Endothelial cell of umbilical vein (primary cell): ENCODE measurements around the gene TAF11L5.
"Not testable (repeated sequence)": the region's sequence is repeated elsewhere in the genome, so short reads cannot be mapped to it uniquely, and the experiment has no call there.

ENCODE experiments used
- CTCF ChIP-seq, 2 donors: IDR thresholded peaks; 1 replicate in 1 of 2; 2 replicates in 1 of 2; pipeline ENCODE4 v1.5.1; 2011; ENCODE audit warnings: low read length in 2 of 2, mild to moderate bottlenecking in 2 of 2, moderate library complexity in 2 of 2, control low read depth in 1 of 2, inconsistent platforms in 1 of 2, low read depth in 1 of 2; ENCODE audit not compliant: insufficient read depth in 1 of 2; ENCODE audit errors: extremely low read depth in 1 of 2
- MAX ChIP-seq: IDR thresholded peaks from 2 replicates; pipeline ENCODE4 v1.6.1; 2011; ENCODE audit not compliant: insufficient read depth, insufficient read length
- POLR2A ChIP-seq: IDR thresholded peaks from 2 replicates; pipeline ENCODE4 v1.6.1; 2012; ENCODE audit warnings: low read depth, mild to moderate bottlenecking, control low read depth, low read length
- POLR2AphosphoS5 ChIP-seq: IDR thresholded peaks from 2 replicates; pipeline ENCODE4 v1.6.1; 2012; ENCODE audit warnings: low read depth, mild to moderate bottlenecking, control low read depth, low read length, moderate library complexity; ENCODE audit not compliant: insufficient read depth

GRCh38 chr5:17491257-17491656, 33.8 kb upstream of the TAF11L5 start:
- TF ChIP-seq CTCF (IDR thresholded peaks at IDR 0.05; ENCODE audit: extremely low read depth in 1 of 2, insufficient read depth in 1 of 2, low read depth in 1 of 2, low read length in 2 of 2); POLR2A; POLR2AphosphoS5; MAX: not testable (repeated sequence)
